Transverse colon (tissue), 4 donors: Measurements from ENCODE around the gene KRT38. TPM values are rescaled to one million over a fixed set of nuclear protein-coding genes. Genes with fewer than 3 reads are reported as not detected.
"Not testable (repeated sequence)": the region's sequence is repeated elsewhere in the genome, so short reads cannot be mapped to it uniquely, and the experiment has no call there.

ENCODE experiments used
- DNase-seq: peaks from one replicate; pipeline ENCODE4 v3.0.0-alpha.2; 2019
- H3K27ac ChIP-seq, 4 donors: fragments of 200-600 bp; sonication (generic); 2 replicates each; pipeline ENCODE4 v1.5.1; 2016 to 2018; ENCODE audit warnings: inconsistent platforms in 4 of 4
- H3K27me3 ChIP-seq: fragments of 200-600 bp; sonication (generic); 2 replicates; pipeline ENCODE4 v1.5.1; 2017; ENCODE audit warnings: inconsistent platforms
- H3K36me3 ChIP-seq, 4 donors: fragments of 200-600 bp; sonication (generic); 2 replicates each; pipeline ENCODE4 v1.5.1; 2017 to 2019; ENCODE audit warnings: inconsistent platforms in 4 of 4
- H3K4me1 ChIP-seq, 4 donors: fragments of 200-600 bp; sonication (generic); 2 replicates each; pipeline ENCODE4 v1.5.1; 2017 to 2020; ENCODE audit warnings: inconsistent platforms in 4 of 4
- H3K4me3 ChIP-seq, 4 donors: fragments of 200-600 bp; sonication (generic); 1 replicate in 1 of 4; 2 replicates in 3 of 4; pipeline versions ENCODE4 v1.5.1 to v1.6.1; 2017 to 2019; ENCODE audit warnings: inconsistent platforms in 4 of 4
- H3K9me3 ChIP-seq, 2 donors: fragments of 200-600 bp; sonication (generic); 2 replicates each; pipeline ENCODE4 v1.5.1; 2017 to 2019; ENCODE audit warnings: inconsistent platforms in 2 of 2
- CTCF ChIP-seq, 5 experiments: fragments of 200-600 bp in 3 of 5; fragments of 450-650 bp in 2 of 5; sonication (generic) in 3 of 5; IDR thresholded peaks; 1 replicate in 2 of 5; 2 replicates in 3 of 5; pipeline ENCODE4 v1.5.1; 2016 to 2017; ENCODE audit warnings: antibody characterized with exemption in 5 of 5, inconsistent platforms in 3 of 5, mild to moderate bottlenecking in 2 of 5, moderate library complexity in 1 of 5
- EP300 ChIP-seq: sonication (generic); formaldehyde crosslinking; IDR thresholded peaks from one replicate; pipeline ENCODE4 v1.6.1; 2017; ENCODE audit warnings: antibody characterized with exemption, low read depth
- POLR2A ChIP-seq: fragments of 450-650 bp; IDR thresholded peaks from one replicate; pipeline ENCODE4 v1.6.1; 2016; ENCODE audit warnings: antibody characterized with exemption, mild to moderate bottlenecking, moderate library complexity
- POLR2AphosphoS5 ChIP-seq, 3 donors: sonication (generic); formaldehyde crosslinking; IDR thresholded peaks; one replicate each; pipeline ENCODE4 v1.6.1; 2016; ENCODE audit warnings: antibody characterized with exemption in 3 of 3
- WGBS, 2 donors: methylation state at CpG; one replicate each; pipeline ENCODE4 v1.1.5; 2018; ENCODE audit warnings: low coverage in 1 of 2; 5-methylcytosine and 5-hydroxymethylcytosine counted together
- in situ Hi-C, 4 donors: fragments of 200-750 bp; cut with MboI; loops; one replicate each; pipeline versions ENCODE4 v1.15.0 to v1.15.1; 2017; ENCODE audit warnings: low sequenced_read_pairs in 3 of 4, low pct_ligation_motif_present in 1 of 4, low pct_unique_long_range_greater_than_20kb in 1 of 4
- intact Hi-C: fragments of 100-400 bp; cut with DNase I; formaldehyde crosslinking; loops from one replicate; pipeline ENCODE4 v1.15.1; 2023; ENCODE audit warnings: low total_unique reads
- total RNA-seq, 4 donors: library from RNA; depleted of rRNA; stranded (reverse); fragments of >200 nt; gene quantifications; one replicate each; pipeline ENCODE4 v1.1.0, GENCODE V29; 2016

The KRT38 gene
- total RNA-seq, 4 donors from 2014 or later: not detected

DNA sequence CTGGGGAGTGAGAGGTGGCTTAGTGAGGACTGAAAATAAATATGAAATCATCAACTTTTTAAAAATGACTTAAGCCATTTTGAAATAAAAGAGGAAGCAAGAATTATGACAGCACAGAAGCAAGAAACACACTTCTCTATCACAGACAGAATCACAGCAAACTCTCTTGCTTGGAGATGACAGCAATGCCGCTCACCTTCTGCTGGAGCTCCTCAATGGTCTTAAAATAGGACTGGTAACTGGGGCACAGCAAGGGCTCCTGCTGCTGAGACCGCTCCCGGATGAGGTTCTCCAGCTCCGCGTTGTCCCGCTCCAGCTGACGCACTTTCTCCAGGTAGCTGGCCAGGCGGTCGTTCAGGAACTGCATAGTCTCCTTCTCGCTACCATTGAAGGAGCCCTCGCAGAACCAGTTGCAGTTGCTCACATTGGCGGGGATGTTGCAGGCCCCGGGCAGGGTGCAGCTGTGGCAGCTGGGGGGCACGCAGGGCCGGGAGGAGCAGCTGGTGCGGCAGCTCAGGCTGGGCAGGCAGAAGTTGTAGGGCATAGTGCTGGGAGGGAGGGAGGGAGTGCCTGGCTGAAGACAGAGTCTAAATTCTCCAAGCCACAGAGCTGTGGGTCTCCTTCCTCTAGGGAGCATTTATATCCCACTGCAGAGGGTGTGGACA, 43.7 kb downstream of the KRT38 start, which contains the start of gene KRT31:
Gene KRT31 (minus strand): TSS at position 613 of the 665 bp plus-strand sequence. CDS start 69 bp downstream, at position 544.
- no peak for DNase-seq
- 82% methylated on average over 16 of the region's 16 CpGs; no CpG with 5 or more reads in 1 of the 2 donors for WGBS, 2 donors
- intact Hi-C loops (no loop called here), in situ Hi-C loops (no loop called here)
- no peak within 1 kb of the TSS for H3K27ac ChIP-seq
- H3K27me3 ChIP-seq: peaks cover 5% of the 10 kb centered on the region
- no peak within 1 kb of the TSS for H3K4me3 ChIP-seq
- no peak for TF ChIP-seq CTCF (IDR thresholded peaks at IDR 0.05)
- TF ChIP-seq POLR2AphosphoS5 (IDR thresholded peaks at IDR 0.05): no peak
- TF ChIP-seq POLR2A: no peak
- TF ChIP-seq EP300: no peak
- H3K36me3 ChIP-seq: no peaks in the 10 kb centered on the region
- no peaks in the 10 kb centered on the region for H3K9me3 ChIP-seq
- H3K4me1 ChIP-seq: no peaks in the 10 kb centered on the region

GRCh38 chr17:41396340-41396739, 44.4 kb downstream of the KRT38 start:
- peaks cover 5% of the 10 kb centered on the region for H3K27me3 ChIP-seq
- no peak overlapping the region for H3K4me3 ChIP-seq
- no peak for TF ChIP-seq EP300
- TF ChIP-seq POLR2AphosphoS5 (IDR thresholded peaks at IDR 0.05): no peak
- TF ChIP-seq POLR2A: no peak
- no peak for TF ChIP-seq CTCF (IDR thresholded peaks at IDR 0.05)
- no peaks in the 10 kb centered on the region for H3K9me3 ChIP-seq
- WGBS, 2 donors: 91 to 96% methylated on average over 4 to 7 of the region's 7 CpGs
- no peak overlapping the region for H3K27ac ChIP-seq
- no peak for DNase-seq
- intact Hi-C loops (no loop called here), in situ Hi-C loops (no loop called here)
- no peaks in the 10 kb centered on the region for H3K36me3 ChIP-seq
- H3K4me1 ChIP-seq: no peaks in the 10 kb centered on the region

- Histone ChIP-seq H3K9me3 (no peaks in the 10 kb centered on the region), H3K4me3 (no peak overlapping the region), H3K27ac (no peak overlapping the region), H3K27me3 (peaks cover 10% of the 10 kb centered on the region), H3K4me1 (no peaks in the 10 kb centered on the region), H3K36me3 (no peaks in the 10 kb centered on the region)
- DNase-seq: no peak
- TF ChIP-seq POLR2A (no peak), EP300 (no peak), POLR2AphosphoS5 (IDR thresholded peaks at IDR 0.05) (no peak), CTCF (IDR thresholded peaks at IDR 0.05) (no peak)
- 89% methylated on average over 1 of the region's 1 CpG; no CpG with 5 or more reads in 1 of the 2 donors for whole genome bisulfite sequencing, 2 donors
- in situ Hi-C loops (no loop called here), intact Hi-C loops (no loop called here)
Observed at GRCh38 chr17:41395611-41396010, 45.2 kb downstream of the KRT38 start.

- H3K4me1 ChIP-seq, H3K36me3 ChIP-seq, H3K9me3 ChIP-seq, H3K27ac ChIP-seq, in situ Hi-C loops, DNase-seq, H3K4me3 ChIP-seq, intact Hi-C loops: not testable (repeated sequence)
- 68% methylated on average over 9 of the region's 12 CpGs; no CpG with 5 or more reads in 1 of the 2 donors for WGBS, 2 donors
- peaks cover 15% of the 10 kb centered on the region for H3K27me3 ChIP-seq
Observed at GRCh38 chr17:41395044-41395443, 45.7 kb downstream of the KRT38 start.
